CD8-positive, alpha-beta memory T cell (primary cell): ENCODE measurements around the gene ING4. TPM values are rescaled to one million over a fixed set of nuclear protein-coding genes. Genes with fewer than 3 reads are reported as not detected.

Experiments
- CTCF ChIA-PET: fragments of 350-600 bp; sonication (Branson Sonifier 250); formaldehyde crosslinking; loops from one replicate; lab custom pipeline; 2021; ENCODE audit warnings: antibody characterized with exemption; lab: Charles Lee
- POLR2A ChIA-PET: fragments of 350-600 bp; sonication (Branson Sonifier 250); formaldehyde crosslinking; loops from one replicate; lab custom pipeline; 2021; ENCODE audit warnings: antibody characterized with exemption; lab: Charles Lee
- DNase-seq, 5 donors: peaks; one replicate each; pipeline versions ENCODE4 v3.0.0 to v3.0.0-alpha.2; 2020 to 2022; ENCODE audit warnings: mixed read lengths in 1 of 5
- H3K27ac ChIP-seq: one replicate; pipeline ENCODE4 v1.7.0; 2013; ENCODE audit warnings: low read depth, mild to moderate bottlenecking, low read length, moderate library complexity
- H3K27me3 ChIP-seq: 2 replicates; pipeline ENCODE4 v1.7.0; 2013; ENCODE audit warnings: low read length, mild to moderate bottlenecking; ENCODE audit not compliant: insufficient read depth, poor library complexity, severe bottlenecking
- H3K36me3 ChIP-seq: 2 replicates; pipeline ENCODE4 v1.7.0; 2013; ENCODE audit warnings: mild to moderate bottlenecking, low read length, moderate library complexity; ENCODE audit not compliant: insufficient read depth
- H3K4me1 ChIP-seq: 2 replicates; pipeline ENCODE4 v1.7.0; 2013; ENCODE audit warnings: mild to moderate bottlenecking, low read length, moderate library complexity; ENCODE audit not compliant: insufficient read depth
- H3K4me3 ChIP-seq: 2 replicates; pipeline ENCODE4 v1.7.0; 2013; ENCODE audit warnings: mild to moderate bottlenecking, low read length
- H3K9me3 ChIP-seq: 2 replicates; pipeline ENCODE4 v1.7.0; 2013; ENCODE audit warnings: mild to moderate bottlenecking, low read length
- H3K27ac Mint-ChIP-seq, 8 donors: one replicate each; pipeline ENCODE4 v1.8.0; 2020 to 2021; ENCODE audit warnings: mixed read lengths in 8 of 8, mild to moderate bottlenecking in 6 of 8, inconsistent platforms in 3 of 8, moderate library complexity in 3 of 8
- H3K27me3 Mint-ChIP-seq, 2 donors: one replicate each; pipeline ENCODE4 v1.8.0; 2020 to 2021; ENCODE audit warnings: mixed read lengths in 2 of 2, mild to moderate bottlenecking in 1 of 2, moderate library complexity in 1 of 2
- H3K36me3 Mint-ChIP-seq, 3 donors: one replicate each; pipeline ENCODE4 v1.8.0; 2020 to 2021; ENCODE audit warnings: mixed read lengths in 3 of 3, inconsistent platforms in 1 of 3, mild to moderate bottlenecking in 1 of 3
- H3K4me1 Mint-ChIP-seq, 3 donors: one replicate each; pipeline ENCODE4 v1.8.0; 2020 to 2021; ENCODE audit warnings: mixed read lengths in 3 of 3, inconsistent platforms in 1 of 3, mild to moderate bottlenecking in 1 of 3
- H3K4me3 Mint-ChIP-seq, 7 donors: one replicate each; pipeline ENCODE4 v1.8.0; 2020 to 2021; ENCODE audit warnings: mixed read lengths in 7 of 7, mild to moderate bottlenecking in 6 of 7, moderate library complexity in 4 of 7, inconsistent platforms in 2 of 7
- H3K9me3 Mint-ChIP-seq, 5 donors: one replicate each; pipeline ENCODE4 v1.8.0; 2020 to 2022; ENCODE audit warnings: mixed read lengths in 5 of 5, mild to moderate bottlenecking in 3 of 5, moderate library complexity in 2 of 5, inconsistent platforms in 1 of 5
- polyA plus RNA-seq: library from polyadenylated mRNA; unstranded; fragments of 300-500 nt; fragmentation: Illumina TruSeq; gene quantifications from one replicate; pipeline ENCODE4 v1.2.3, GENCODE V29; 2021
- total RNA-seq, 2 experiments: library from RNA; stranded (reverse); gene quantifications; one replicate each; pipeline ENCODE4 v1.2.3, GENCODE V29; 2021

Gene ING4
- total and polyA plus RNA-seq, 3 experiments from 2014 or later, result 17.4 to 80.3 (median 18.5) TPM

- H3K4me3 Mint-ChIP-seq, result no peak overlapping the region
- ChIA-PET CTCF (no interaction called here), POLR2A (no interaction called here)
- H3K27ac ChIP-seq, result no peak overlapping the region
- H3K9me3 Mint-ChIP-seq, result no peaks in the 10 kb centered on the region
- peaks cover 0 to 13% (median 2%) of the 10 kb centered on the region in 3 donors for H3K36me3 Mint-ChIP-seq
- peaks cover 17 to 26% (median 25%) of the 10 kb centered on the region in 3 donors for H3K4me1 Mint-ChIP-seq
- H3K4me1 ChIP-seq, result peaks cover 8% of the 10 kb centered on the region
- no peaks in the 10 kb centered on the region for H3K9me3 ChIP-seq
- H3K27me3 ChIP-seq, result no peaks in the 10 kb centered on the region
- H3K27me3 Mint-ChIP-seq, result peaks cover 5 to 8% of the 10 kb centered on the region in 2 donors
- no peak overlapping the region for H3K4me3 ChIP-seq
- H3K36me3 ChIP-seq, result no peaks in the 10 kb centered on the region
- peak overlapping the region in 2 of 8 donors; percentile 33 to 96 for H3K27ac Mint-ChIP-seq
- DNase-seq, result no peak
Measured at GRCh38 chr12:6693832-6694355, 31.0 kb upstream of the ING4 start.

- no peaks in the 10 kb centered on the region for H3K36me3 ChIP-seq
- ChIA-PET CTCF (interaction anchor here (1.2 to 2.0 kb wide), 3 partner anchors 31 to 180 kb away, joined by 3 to 5 read pairs (median 4); partner anchors contain the start of genes COPS7A and SPSB2), POLR2A (interaction anchor here (1.2 kb wide), 1 partner anchor 30 kb away, joined by 3 read pairs; no protein-coding TSS in a partner anchor)
- H3K9me3 ChIP-seq, result no peaks in the 10 kb centered on the region
- Mint-ChIP-seq H3K9me3 (no peaks in the 10 kb centered on the region), H3K4me3 (peak overlapping the region in 1 of 7 donors; percentile 4), H3K36me3 (peaks cover 0 to 18% (median 2%) of the 10 kb centered on the region in 3 donors), H3K4me1 (peaks cover 14 to 29% (median 27%) of the 10 kb centered on the region in 3 donors), H3K27me3 (peaks cover 0 to 1% of the 10 kb centered on the region in 2 donors), H3K27ac (peak overlapping the region in 3 of 8 donors; percentile 5 to 67 (median 8))
- H3K27me3 ChIP-seq, result no peaks in the 10 kb centered on the region
- DNase-seq, result no peak
- H3K4me3 ChIP-seq, result no peak overlapping the region
- no peak overlapping the region for H3K27ac ChIP-seq
- H3K4me1 ChIP-seq, result peaks cover 16% of the 10 kb centered on the region
Measured at GRCh38 chr12:6692888-6693287, 30.0 kb upstream of the ING4 start.

- Mint-ChIP-seq H3K4me3 (peak overlapping the region in 1 of 7 donors; percentile 23), H3K27me3 (peaks cover 0 to 1% of the 10 kb centered on the region in 2 donors), H3K27ac (peak overlapping the region in 4 of 8 donors; percentile 30 to 83 (median 60)), H3K4me1 (peaks cover 27 to 43% (median 41%) of the 10 kb centered on the region in 3 donors), H3K36me3 (peaks cover 0 to 29% (median 2%) of the 10 kb centered on the region in 3 donors), H3K9me3 (no peaks in the 10 kb centered on the region)
- H3K27me3 ChIP-seq, result no peaks in the 10 kb centered on the region
- ChIA-PET CTCF (interaction anchor here (1.2 to 2.0 kb wide), 2 partner anchors 33 to 121 kb away, joined by 3 to 5 read pairs; partner anchors contain the start of gene COPS7A), POLR2A (no interaction called here)
- no peak overlapping the region for H3K27ac ChIP-seq
- H3K4me3 ChIP-seq, result no peak overlapping the region
- no peaks in the 10 kb centered on the region for H3K9me3 ChIP-seq
- DNase-seq, result no peak
- H3K36me3 ChIP-seq, result no peaks in the 10 kb centered on the region
- H3K4me1 ChIP-seq, result peaks cover 26% of the 10 kb centered on the region
Measured at GRCh38 chr12:6691473-6691872, 28.6 kb upstream of the ING4 start.

- Histone ChIP-seq H3K36me3 (peaks cover 8% of the 10 kb centered on the region), H3K27me3 (no peaks in the 10 kb centered on the region), H3K4me3 (peak within 1 kb of the TSS; percentile 61), H3K4me1 (peaks cover 36% of the 10 kb centered on the region), H3K9me3 (no peaks in the 10 kb centered on the region), H3K27ac (peak within 1 kb of the TSS; percentile 82)
- H3K4me3 Mint-ChIP-seq, result peak within 1 kb of the TSS; percentile 85 to 96 (median 94)
- peaks cover 50 to 63% (median 55%) of the 10 kb centered on the region in 3 donors for H3K4me1 Mint-ChIP-seq
- CTCF ChIA-PET, result interaction anchor here (0.7 to 2.1 kb wide), 22 partner anchors 9 to 202 kb away, joined by 3 to 17 read pairs (median 4); partner anchors contain the start of genes CDCA3, COPS7A, LPAR5 and MLF2
- H3K36me3 Mint-ChIP-seq, result peaks cover 0 to 43% (median 2%) of the 10 kb centered on the region in 3 donors
- DNase-seq, result peak; percentile 94 to 98 (median 95)
- H3K9me3 Mint-ChIP-seq, result no peaks in the 10 kb centered on the region
- H3K27ac Mint-ChIP-seq, result peak within 1 kb of the TSS; percentile 92 to 99 (median 99)
- peaks cover 0 to 1% of the 10 kb centered on the region in 2 donors for H3K27me3 Mint-ChIP-seq
- POLR2A ChIA-PET, result interaction anchor here (0.5 to 2.2 kb wide), 42 partner anchors 9 to 419 kb away, joined by 3 to 92 read pairs (median 5); partner anchors contain the start of genes CDCA3, COPS7A, ENO2 and LPAR5
Measured at GRCh38 chr12:6688999-6689882, 26.3 kb upstream of the ING4 start, which contains the start of gene ZNF384. TSS of gene ZNF384 (minus strand) at chr12:6689375. CDS start at chr12:6679520, 9,855 bp downstream.

- peak overlapping the region; percentile 92 to 99 (median 99) for H3K27ac Mint-ChIP-seq
- peak overlapping the region; percentile 85 to 96 (median 94) for H3K4me3 Mint-ChIP-seq
- H3K9me3 Mint-ChIP-seq, result no peaks in the 10 kb centered on the region
- CTCF ChIA-PET, result interaction anchor here (0.7 to 2.1 kb wide), 11 partner anchors 18 to 151 kb away, joined by 3 to 17 read pairs (median 4); partner anchors contain the start of genes COPS7A and LPAR5
- H3K4me3 ChIP-seq, result peak overlapping the region; percentile 61
- H3K27me3 Mint-ChIP-seq, result peaks cover 0 to 1% of the 10 kb centered on the region in 2 donors
- DNase-seq, result peak in 3 of 5 donors; percentile 33 to 75 (median 58)
- H3K36me3 ChIP-seq, result peaks cover 8% of the 10 kb centered on the region
- peaks cover 0 to 43% (median 2%) of the 10 kb centered on the region in 3 donors for H3K36me3 Mint-ChIP-seq
- no peaks in the 10 kb centered on the region for H3K27me3 ChIP-seq
- peaks cover 37% of the 10 kb centered on the region for H3K4me1 ChIP-seq
- H3K27ac ChIP-seq, result peak overlapping the region; percentile 82
- POLR2A ChIA-PET, result interaction anchor here (0.6 to 2.2 kb wide), 23 partner anchors 11 to 420 kb away, joined by 3 to 92 read pairs (median 6); partner anchors contain the start of genes COPS7A, LPAR5, MLF2 and NOP2
- peaks cover 55 to 67% (median 55%) of the 10 kb centered on the region in 3 donors for H3K4me1 Mint-ChIP-seq
- H3K9me3 ChIP-seq, result no peaks in the 10 kb centered on the region
Measured at GRCh38 chr12:6688543-6688998, 25.7 kb upstream of the ING4 start.

GRCh38 chr12:6685814-6686213 is 22.9 kb upstream of the ING4 start:
- H3K9me3 ChIP-seq, result no peaks in the 10 kb centered on the region
- CTCF ChIA-PET, result interaction anchor here (1.0 to 1.5 kb wide), 4 partner anchors 17 to 122 kb away, joined by 3 to 4 read pairs (median 4); partner anchors contain the start of genes COPS7A and MLF2
- Mint-ChIP-seq H3K9me3 (no peaks in the 10 kb centered on the region), H3K4me1 (peaks cover 56 to 76% (median 70%) of the 10 kb centered on the region in 3 donors), H3K36me3 (peaks cover 0 to 57% (median 2%) of the 10 kb centered on the region in 3 donors), H3K4me3 (peak overlapping the region in 4 of 7 donors; percentile 8 to 85 (median 25)), H3K27me3 (no peaks in the 10 kb centered on the region), H3K27ac (peak overlapping the region in 7 of 8 donors; percentile 11 to 99 (median 71))
- no peak overlapping the region for H3K4me3 ChIP-seq
- no peak for DNase-seq
- no peak overlapping the region for H3K27ac ChIP-seq
- H3K4me1 ChIP-seq, result peaks cover 37% of the 10 kb centered on the region
- POLR2A ChIA-PET, result no interaction called here
- peaks cover 13% of the 10 kb centered on the region for H3K36me3 ChIP-seq
- H3K27me3 ChIP-seq, result no peaks in the 10 kb centered on the region

- Mint-ChIP-seq H3K27me3 (no peaks in the 10 kb centered on the region), H3K9me3 (no peaks in the 10 kb centered on the region), H3K4me1 (peaks cover 48 to 72% (median 61%) of the 10 kb centered on the region in 3 donors), H3K27ac (peak overlapping the region; percentile 19 to 92 (median 72)), H3K4me3 (peak overlapping the region in 1 of 7 donors; percentile 74), H3K36me3 (peaks cover under 1 to 64% (median 3%) of the 10 kb centered on the region in 3 donors)
- Histone ChIP-seq H3K27me3 (no peaks in the 10 kb centered on the region), H3K27ac (no peak overlapping the region), H3K36me3 (peaks cover 20% of the 10 kb centered on the region), H3K4me1 (peaks cover 29% of the 10 kb centered on the region), H3K4me3 (no peak overlapping the region), H3K9me3 (no peaks in the 10 kb centered on the region)
- DNase-seq, result peak in 3 of 5 donors; percentile 22 to 56 (median 43)
- CTCF ChIA-PET, result interaction anchor here (0.6 to 1.3 kb wide), 6 partner anchors 12 to 131 kb away, joined by 3 to 8 read pairs (median 3); no protein-coding TSS in a partner anchor
- POLR2A ChIA-PET, result no interaction called here
Measured at GRCh38 chr12:6684609-6685008, 21.7 kb upstream of the ING4 start.
